Activated CD8-positive, alpha-beta T cell treated with anti-CD3 and anti-CD28 coated beads, Interleukin-2, amount 10 ng/mL, durations not matched to agents 7 days and 5 days (primary cell): Measurements from ENCODE around the gene MAP3K3. TPM values are rescaled to one million over a fixed set of nuclear protein-coding genes. Genes with fewer than 3 reads are reported as not detected.

Experiments
- total RNA-seq, 2 experiments: library from RNA; stranded (reverse); gene quantifications; one replicate each; pipeline ENCODE4 v1.2.3, GENCODE V29; 2021

MAP3K3 gene
- total RNA-seq, 2 experiments from 2014 or later, result 31.4 to 32.8 TPM

Other genes with a start within 250 kb of the MAP3K3 start
- 1 to 10 TPM; 2.0 to 2.4 TPM for gene CYB561, start 176.1 kb upstream of the MAP3K3 start, total RNA-seq
- under 1 TPM in 1 of 2 experiments, not detected in 1; 0.18 TPM for gene ACE, start 145.4 kb upstream of the MAP3K3 start, total RNA-seq
- gene KCNH6, start 99.1 kb upstream of the MAP3K3 start, total RNA-seq, result not detected
- 100 to 1,000 TPM; 127 TPM for gene DCAF7, start 71.9 kb upstream of the MAP3K3 start, total RNA-seq
- 10 to 100 TPM; 22.9 to 24.5 TPM for gene TACO1, start 21.5 kb upstream of the MAP3K3 start, total RNA-seq
- gene LIMD2, start 77.7 kb downstream of the MAP3K3 start, total RNA-seq, result 100 to 1,000 TPM; 308 to 309 TPM
- gene STRADA, start 119.4 kb downstream of the MAP3K3 start, total RNA-seq, result 10 to 100 TPM; 46.0 to 49.9 TPM
- gene CCDC47, start 151.2 kb downstream of the MAP3K3 start, total RNA-seq, result 10 to 100 TPM; 59.4 to 61.1 TPM
- gene DDX42, start 151.8 kb downstream of the MAP3K3 start, total RNA-seq, result 100 to 1,000 TPM; 106 to 116 TPM
- gene PSMC5, start 205.0 kb downstream of the MAP3K3 start, total RNA-seq, result 100 to 1,000 TPM; 176 to 179 TPM
- 10 to 100 TPM; 58.7 to 62.2 TPM for gene FTSJ3, start 205.2 kb downstream of the MAP3K3 start, total RNA-seq
- gene SMARCD2, start 220.3 kb downstream of the MAP3K3 start, total RNA-seq, result 100 to 1,000 TPM; 130 to 136 TPM